Fibroblast of lung (primary cell): Measurements from ENCODE around the gene MT1X.

ENCODE experiments used
- CTCF ChIP-seq, 2 donors: IDR thresholded peaks in 1 of 2; conservative IDR thresholded peaks in 1 of 2; 1 replicate in 1 of 2; 2 replicates in 1 of 2; pipeline ENCODE4 v1.5.1; 2011 to 2012; ENCODE audit warnings: low read length in 2 of 2, control low read depth in 1 of 2, inconsistent platforms in 1 of 2, low read depth in 1 of 2, mild to moderate bottlenecking in 1 of 2
- EZH2 ChIP-seq: IDR thresholded peaks from 2 replicates; pipeline ENCODE4 v1.5.1; 2012; ENCODE audit warnings: low read length, control low read depth, mild to moderate bottlenecking; ENCODE audit errors: missing control alignments

DNA sequence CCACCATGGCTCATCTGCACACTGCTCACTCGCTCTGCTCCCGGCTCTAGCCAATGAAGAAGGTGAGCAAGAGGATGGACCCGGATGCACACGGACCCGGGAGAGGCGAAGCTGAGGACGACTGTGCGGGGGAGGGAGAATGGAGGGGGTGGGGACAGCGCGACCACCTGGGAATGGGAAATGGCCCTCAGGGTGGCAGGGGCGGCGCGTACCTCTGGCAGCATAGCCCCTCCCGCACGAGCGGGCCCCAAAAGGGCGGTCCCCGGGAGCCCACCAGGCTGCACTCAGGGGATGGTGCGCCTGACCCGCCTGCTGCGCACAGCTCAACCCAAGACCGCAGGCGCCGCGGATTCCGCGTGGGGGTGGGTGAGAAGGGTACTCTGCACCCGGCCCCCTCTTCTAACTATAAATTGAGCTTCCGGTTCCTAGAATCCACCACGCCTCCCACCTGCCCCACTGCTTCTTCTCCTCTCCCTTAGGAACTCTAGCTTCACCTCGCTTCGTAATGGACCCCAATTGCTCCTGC, 6.5 kb upstream of the MT1X start:
- TF ChIP-seq CTCF (conservative IDR thresholded peaks at IDR 0.05 in 1 of 2, IDR thresholded peaks at IDR 0.05 in 1 of 2; ENCODE audit: low read depth in 1 of 2, low read length in 2 of 2) (no peak), EZH2 (no peak)
